A549 (cell line): ENCODE results near the gene ZNF367. TPM values are rescaled to one million over a fixed set of nuclear protein-coding genes. Genes with fewer than 3 reads are reported as not detected.

Experiments used
- ATAC-seq, 2 experiments: fragments of 200-7000 bp in 1 of 2; fragments of >200 bp in 1 of 2; cut with Nextera tagmentation in 1 of 2; cut with Tn5 transposase in 1 of 2; 3 replicates each; pipeline versions ENCODE4 v1.8.0 to v1.9.1; 2018 to 2020; ENCODE audit warnings: mild to moderate bottlenecking in 1 of 2, moderate library complexity in 1 of 2
- CTCF ChIA-PET: fragments of 300-600 bp; sonication (Branson Sonifier 250); formaldehyde crosslinking; extraction: SDS; loops from one replicate; lab custom pipeline; 2021; ENCODE audit warnings: antibody characterized with exemption, inconsistent platforms; lab: Yijun Ruan, JAX
- POLR2A ChIA-PET: fragments of 350-600 bp; formaldehyde crosslinking; extraction: SDS; loops from one replicate; lab custom pipeline; 2021; ENCODE audit warnings: antibody characterized with exemption, inconsistent platforms; lab: Yijun Ruan, JAX
- DNase-seq, 2 experiments: peaks; one replicate each; pipeline versions ENCODE4 v3.0.0 to v3.0.0-alpha.2; 2011 to 2016; ENCODE audit warnings: low read depth in 1 of 2, low spot score in 1 of 2
- FAIRE-seq: peaks from 2 replicates; lab custom pipeline; 2011; peaks lifted over from hg19 to GRCh38; lab: Jason Lieb, UNC
- H3K27ac ChIP-seq, 2 experiments: fragments of >200 bp; sonication (Bioruptor Twin); formaldehyde crosslinking; 3 replicates each; pipeline ENCODE4 v1.5.1; 2016 to 2017
- H3K4me1 ChIP-seq: fragments of >200 bp; sonication (Bioruptor Twin); formaldehyde crosslinking; 3 replicates; pipeline ENCODE4 v1.6.1; 2016
- H3K4me2 ChIP-seq: fragments of >200 bp; sonication (Bioruptor Twin); formaldehyde crosslinking; 3 replicates; pipeline ENCODE4 v1.6.1; 2016
- H3K4me3 ChIP-seq: fragments of >200 bp; sonication (Bioruptor Twin); formaldehyde crosslinking; 3 replicates; pipeline ENCODE4 v1.5.1; 2016
- H3K9me3 ChIP-seq: fragments of >200 bp; sonication (Bioruptor Twin); formaldehyde crosslinking; 3 replicates; pipeline ENCODE4 v1.6.1; 2016
- BHLHE40 ChIP-seq: IDR thresholded peaks from 2 replicates; pipeline ENCODE4 v1.6.1; 2012; ENCODE audit warnings: low read depth, low read length, inconsistent platforms
- CBX2 ChIP-seq: fragments of 200-600 bp; sonication (generic); IDR thresholded peaks from 2 replicates; pipeline ENCODE4 v1.6.1; 2016; ENCODE audit warnings: low read depth, mild to moderate bottlenecking, borderline replicate concordance
- CBX8 ChIP-seq: fragments of 200-600 bp; sonication (generic); IDR thresholded peaks from 2 replicates; pipeline ENCODE4 v1.6.1; 2016
- CHD4 ChIP-seq: fragments of 200-600 bp; sonication (generic); IDR thresholded peaks from 2 replicates; pipeline ENCODE4 v1.6.1; 2016; ENCODE audit warnings: antibody characterized with exemption, mild to moderate bottlenecking, borderline replicate concordance
- EHF ChIP-seq: fragments of 250-450 bp; sonication (Bioruptor Pico); IDR thresholded peaks from 2 replicates; pipeline ENCODE4 v1.5.0; 2020; ENCODE audit warnings: mild to moderate bottlenecking
- FOSL2 ChIP-seq, 2 experiments: fragments of 450-650 bp in 1 of 2; fragments of >200 bp in 1 of 2; sonication (Bioruptor Twin) in 1 of 2; formaldehyde crosslinking; IDR thresholded peaks; 2 replicates each; pipeline versions ENCODE4 v1.5.0 to v1.6.1; 2016 to 2020; ENCODE audit warnings: mild to moderate bottlenecking in 1 of 2, moderate library complexity in 1 of 2
- HDAC2 ChIP-seq: fragments of 200-600 bp; sonication (generic); IDR thresholded peaks from 2 replicates; pipeline ENCODE4 v1.6.1; 2016
- HOXB13 ChIP-seq: fragments of 250-450 bp; sonication (Bioruptor Pico); IDR thresholded peaks from 2 replicates; pipeline ENCODE4 v1.5.0; 2020; ENCODE audit warnings: low read depth, mild to moderate bottlenecking, moderate library complexity
- HOXB5 ChIP-seq: fragments of 250-450 bp; sonication (Bioruptor Pico); IDR thresholded peaks from 2 replicates; pipeline ENCODE4 v1.5.0; 2020; ENCODE audit warnings: mild to moderate bottlenecking, moderate library complexity
- JUNB ChIP-seq: fragments of >200 bp; sonication (Bioruptor Twin); formaldehyde crosslinking; IDR thresholded peaks from 2 replicates; pipeline ENCODE4 v1.6.1; 2016
- KDM1A ChIP-seq: fragments of 200-600 bp; sonication (generic); IDR thresholded peaks from 2 replicates; pipeline ENCODE4 v1.6.1; 2016; ENCODE audit warnings: low read depth, mild to moderate bottlenecking
- MAZ ChIP-seq: fragments of 150-350 bp; IDR thresholded peaks from 2 replicates; pipeline ENCODE4 v1.6.1; 2014; ENCODE audit warnings: antibody characterized with exemption, low read depth, low read length, borderline replicate concordance
- NFE2L2 ChIP-seq: fragments of 150-350 bp; conservative IDR thresholded peaks from 2 replicates; pipeline ENCODE4 v1.6.1; 2014; ENCODE audit warnings: low read length
- NR3C1 ChIP-seq: fragments of >200 bp; sonication (Bioruptor Twin); formaldehyde crosslinking; IDR thresholded peaks from 3 replicates; pipeline ENCODE4 v1.6.1; 2017
- POLR2AphosphoS2 ChIP-seq: conservative IDR thresholded peaks from 2 replicates; pipeline ENCODE4 v1.6.1; 2012; ENCODE audit warnings: low read length, improper control_type of control experiment, inconsistent platforms
- RFX5 ChIP-seq: fragments of 450-650 bp; IDR thresholded peaks from 2 replicates; pipeline ENCODE4 v1.7.1; 2014; ENCODE audit warnings: antibody characterized with exemption, mild to moderate bottlenecking, moderate library complexity
- SMC3 ChIP-seq: fragments of >200 bp; sonication (Bioruptor Twin); formaldehyde crosslinking; IDR thresholded peaks from 3 replicates; pipeline ENCODE4 v1.6.1; 2018; ENCODE audit warnings: inconsistent platforms
- SREBF2 ChIP-seq: fragments of 450-650 bp; IDR thresholded peaks from 2 replicates; pipeline ENCODE4 v1.6.1; 2014; ENCODE audit warnings: mild to moderate bottlenecking, moderate library complexity
- TP53 ChIP-seq: fragments of 250-450 bp; sonication (Bioruptor Pico); IDR thresholded peaks from 2 replicates; pipeline ENCODE4 v1.5.0; 2021; ENCODE audit warnings: mild to moderate bottlenecking, moderate library complexity
- ZFP36 ChIP-seq: fragments of 450-650 bp; IDR thresholded peaks from 2 replicates; pipeline ENCODE4 v1.6.1; 2014; ENCODE audit warnings: borderline replicate concordance; ENCODE audit not compliant: partially characterized antibody
- ZNF302 ChIP-seq: fragments of 250-450 bp; sonication (Bioruptor Pico); IDR thresholded peaks from 2 replicates; pipeline ENCODE4 v1.9.0; 2021; ENCODE audit warnings: inconsistent platforms, mild to moderate bottlenecking, moderate library complexity
- ZSCAN20 ChIP-seq: fragments of 250-450 bp; sonication (Bioruptor Pico); IDR thresholded peaks from 2 replicates; pipeline ENCODE4 v1.8.0; 2022; ENCODE audit warnings: mild to moderate bottlenecking, moderate library complexity
- WGBS: methylation state at CpG from one replicate; pipeline ENCODE4 v1.1.6; 2017; ENCODE audit errors: missing lambda C conversion rate; 5-methylcytosine and 5-hydroxymethylcytosine counted together
- polyA plus RNA-seq, 4 experiments: library from polyadenylated mRNA; depleted of rRNA in 3 of 4; stranded (reverse); fragments of >200 nt; fragmentation: RNase III in 1 of 4; extraction: RNeasy Plus Mini Kit Qiagen cat#74134 plus additional on column Dnase treatment in 1 of 4; gene quantifications; 2 replicates in 3 of 4; 3 replicates in 1 of 4; pipeline ENCODE4 v1.2.3, GENCODE V29; 2011 to 2017
- TF ChIP-seq, protein P1 (sequence below): fragments of >200 bp; sonication (Bioruptor Twin); formaldehyde crosslinking; IDR thresholded peaks from 2 replicates; pipeline ENCODE4 v1.6.1; 2016
- TF ChIP-seq, protein P2 (sequence below): fragments of >200 bp; sonication (Bioruptor Twin); formaldehyde crosslinking; IDR thresholded peaks from 3 replicates; pipeline ENCODE4 v1.6.1; 2016
- TF ChIP-seq, protein P3 (sequence below): fragments of 150-350 bp; IDR thresholded peaks from 2 replicates; pipeline ENCODE4 v1.6.1; 2014; ENCODE audit warnings: low read depth, mild to moderate bottlenecking, low read length

The ZNF367 gene
- polyA plus RNA-seq, 2 of the 4 experiments (the other 2 are of a cell fraction): 4.8 to 8.3 TPM

DNA sequence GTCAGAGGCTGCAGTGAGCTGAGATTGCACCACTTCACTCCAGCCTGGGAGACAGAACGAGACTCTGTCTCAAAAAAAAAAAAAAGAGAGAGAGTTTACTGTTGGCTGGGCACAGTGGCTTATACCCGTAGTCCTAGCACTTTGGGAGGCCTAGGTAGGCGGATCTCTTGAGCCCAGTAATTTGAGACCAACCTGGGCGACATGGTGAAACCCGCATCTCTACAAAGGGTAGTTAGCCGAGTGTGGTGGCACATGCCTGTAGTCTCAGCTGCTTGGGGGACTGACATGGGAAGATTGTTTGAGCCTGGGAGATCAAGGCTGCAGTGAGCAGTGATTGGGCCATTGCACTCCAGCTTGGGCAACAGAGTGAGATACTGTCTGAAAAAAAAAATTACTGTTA lies 44.4 kb upstream of the ZNF367 start (continued):
- TF ChIP-seq FOSL2 (IDR thresholded peaks at IDR 0.05) (no peak), FOSL2 (CRISPR knock-in tag; IDR thresholded peaks at IDR 0.05) (no peak)
- TF ChIP-seq, all 56 proteins: peak for 0

DNA sequence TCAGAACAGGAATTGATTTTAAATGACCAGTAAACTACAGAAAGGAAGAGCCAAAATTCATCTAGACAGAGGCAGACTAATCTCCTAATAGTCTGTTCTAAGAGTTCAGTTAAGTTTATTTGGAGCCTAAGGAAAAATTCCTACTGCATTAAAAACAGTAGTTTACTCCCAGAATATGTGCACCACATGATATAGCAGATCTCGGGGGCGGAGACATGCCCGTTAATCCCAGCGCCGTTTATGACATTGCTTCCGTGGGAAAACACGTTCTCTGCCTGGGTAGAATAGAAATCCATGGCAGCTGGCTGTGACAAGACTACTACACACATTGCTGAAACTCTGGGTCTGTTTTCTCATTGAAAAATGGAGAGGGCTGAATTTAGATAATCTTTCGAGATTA lies 43.2 kb upstream of the ZNF367 start:
- H3K27ac ChIP-seq: no peak overlapping the region
- FAIRE-seq: no peak
- TF ChIP-seq HDAC2 (no peak), RFX5 (no peak), CHD4 (no peak), ZSCAN20 (CRISPR knock-in tag) (no peak), ZNF302 (CRISPR knock-in tag) (no peak), SMC3 (no peak), CBX2 (no peak), MAZ (no peak), JUNB (no peak), HOXB13 (CRISPR knock-in tag) (no peak), FOSL2 (IDR thresholded peaks at IDR 0.05) (no peak), FOSL2 (CRISPR knock-in tag; IDR thresholded peaks at IDR 0.05) (no peak)
- TF ChIP-seq, protein P1, sequence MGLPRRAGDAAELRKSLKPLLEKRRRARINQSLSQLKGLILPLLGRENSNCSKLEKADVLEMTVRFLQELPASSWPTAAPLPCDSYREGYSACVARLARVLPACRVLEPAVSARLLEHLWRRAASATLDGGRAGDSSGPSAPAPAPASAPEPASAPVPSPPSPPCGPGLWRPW: no peak
- TF ChIP-seq, protein P2, sequence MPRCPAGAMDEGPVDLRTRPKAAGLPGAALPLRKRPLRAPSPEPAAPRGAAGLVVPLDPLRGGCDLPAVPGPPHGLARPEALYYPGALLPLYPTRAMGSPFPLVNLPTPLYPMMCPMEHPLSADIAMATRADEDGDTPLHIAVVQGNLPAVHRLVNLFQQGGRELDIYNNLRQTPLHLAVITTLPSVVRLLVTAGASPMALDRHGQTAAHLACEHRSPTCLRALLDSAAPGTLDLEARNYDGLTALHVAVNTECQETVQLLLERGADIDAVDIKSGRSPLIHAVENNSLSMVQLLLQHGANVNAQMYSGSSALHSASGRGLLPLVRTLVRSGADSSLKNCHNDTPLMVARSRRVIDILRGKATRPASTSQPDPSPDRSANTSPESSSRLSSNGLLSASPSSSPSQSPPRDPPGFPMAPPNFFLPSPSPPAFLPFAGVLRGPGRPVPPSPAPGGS: no peak
- TF ChIP-seq, all 56 proteins: peak for 0
- DNase-seq (no peak), ATAC-seq (no peak)
- H3K9me3 ChIP-seq: no peaks in the 10 kb centered on the region
- ChIA-PET CTCF (interaction anchor here (1.7 kb wide), 1 partner anchor 10 kb away, joined by 8 read pairs; no protein-coding TSS in a partner anchor), POLR2A (no interaction called here)
- 95% methylated on average over 8 of the region's 8 CpGs for WGBS
- no peak overlapping the region for H3K4me2 ChIP-seq
- H3K4me1 ChIP-seq: peaks cover 10% of the 10 kb centered on the region
- no peak overlapping the region for H3K4me3 ChIP-seq

DNA sequence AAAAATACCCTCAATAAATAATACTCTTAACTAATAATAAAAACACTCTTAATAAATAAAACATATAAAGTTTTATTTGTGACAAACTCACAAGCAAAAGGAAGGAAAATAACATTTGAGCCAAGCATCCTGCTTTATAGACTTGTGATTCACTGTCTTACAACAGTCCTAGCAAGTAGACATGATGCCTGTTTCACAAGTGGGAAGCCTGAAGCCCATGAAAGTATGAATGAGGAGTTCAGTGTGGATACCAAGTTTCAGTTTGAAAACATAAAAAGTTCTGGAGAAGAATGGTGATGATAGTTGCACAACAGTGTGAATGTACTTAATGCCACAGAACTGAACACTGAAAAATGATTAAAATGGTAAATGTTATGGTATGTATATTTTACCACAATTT lies 42.7 kb upstream of the ZNF367 start:
- ATAC-seq (no peak), FAIRE-seq (no peak), DNase-seq (no peak)
- Histone ChIP-seq H3K4me2 (no peak overlapping the region), H3K9me3 (no peaks in the 10 kb centered on the region), H3K4me3 (no peak overlapping the region), H3K27ac (no peak overlapping the region), H3K4me1 (peaks cover 10% of the 10 kb centered on the region)
- CTCF ChIA-PET: interaction anchor here (1.7 kb wide), 1 partner anchor 11 kb away, joined by 8 read pairs; no protein-coding TSS in a partner anchor
- POLR2A ChIA-PET: no interaction called here
- TF ChIP-seq NFE2L2 (no peak), ZSCAN20 (CRISPR knock-in tag) (no peak), ZFP36 (no peak), EHF (CRISPR knock-in tag) (no peak), HOXB13 (CRISPR knock-in tag) (no peak), CHD4 (no peak), HOXB5 (CRISPR knock-in tag) (no peak), CBX8 (no peak), ZNF302 (CRISPR knock-in tag) (no peak), NR3C1 (no peak), POLR2AphosphoS2 (no peak), SREBF2 (no peak), BHLHE40 (no peak), KDM1A (no peak), CBX2 (no peak), TP53 (CRISPR knock-in tag) (no peak)
- TF ChIP-seq, protein P3, sequence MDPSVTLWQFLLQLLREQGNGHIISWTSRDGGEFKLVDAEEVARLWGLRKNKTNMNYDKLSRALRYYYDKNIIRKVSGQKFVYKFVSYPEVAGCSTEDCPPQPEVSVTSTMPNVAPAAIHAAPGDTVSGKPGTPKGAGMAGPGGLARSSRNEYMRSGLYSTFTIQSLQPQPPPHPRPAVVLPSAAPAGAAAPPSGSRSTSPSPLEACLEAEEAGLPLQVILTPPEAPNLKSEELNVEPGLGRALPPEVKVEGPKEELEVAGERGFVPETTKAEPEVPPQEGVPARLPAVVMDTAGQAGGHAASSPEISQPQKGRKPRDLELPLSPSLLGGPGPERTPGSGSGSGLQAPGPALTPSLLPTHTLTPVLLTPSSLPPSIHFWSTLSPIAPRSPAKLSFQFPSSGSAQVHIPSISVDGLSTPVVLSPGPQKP: no peak
